Muscle of arm (tissue), 12 donors: Measurements from ENCODE around the gene ZCRB1. TPM values are rescaled to one million over a fixed set of nuclear protein-coding genes. Genes with fewer than 3 reads are reported as not detected.

Source experiments
- DNase-seq: peaks from one replicate; pipeline ENCODE4 v3.0.0-alpha.2; 2013
- polyA plus RNA-seq, 12 donors: library from polyadenylated mRNA; unstranded; fragments of 120-200 nt; gene quantifications; one replicate each; pipeline ENCODE4 v1.2.1, GENCODE V29; 2013; ENCODE audit not compliant: insufficient read length in 12 of 12

Gene ZCRB1
- polyA plus RNA-seq, 12 donors = 72.2 to 1,252 (median 82.8) TPM

DNA sequence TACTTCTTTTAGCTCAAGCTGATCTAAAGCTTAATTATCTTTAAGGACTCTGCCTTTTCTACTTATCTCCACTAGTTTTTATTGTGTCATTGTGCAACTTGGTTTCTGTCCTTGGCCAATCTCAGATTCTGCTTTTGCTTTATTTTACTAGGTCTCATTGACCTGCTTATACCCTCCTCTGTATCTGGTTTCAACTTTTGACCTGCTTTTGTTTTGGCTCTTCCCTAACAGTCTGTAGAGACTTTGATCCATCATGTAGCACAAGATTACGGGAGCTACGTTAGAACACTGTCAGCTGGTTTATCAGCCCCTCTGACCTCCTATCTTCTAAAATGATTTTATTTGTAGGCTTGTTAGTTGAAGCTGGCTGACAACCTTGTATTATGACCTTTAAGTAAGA is 43.6 kb downstream of the ZCRB1 start:
- DNase-seq = no peak

DNA sequence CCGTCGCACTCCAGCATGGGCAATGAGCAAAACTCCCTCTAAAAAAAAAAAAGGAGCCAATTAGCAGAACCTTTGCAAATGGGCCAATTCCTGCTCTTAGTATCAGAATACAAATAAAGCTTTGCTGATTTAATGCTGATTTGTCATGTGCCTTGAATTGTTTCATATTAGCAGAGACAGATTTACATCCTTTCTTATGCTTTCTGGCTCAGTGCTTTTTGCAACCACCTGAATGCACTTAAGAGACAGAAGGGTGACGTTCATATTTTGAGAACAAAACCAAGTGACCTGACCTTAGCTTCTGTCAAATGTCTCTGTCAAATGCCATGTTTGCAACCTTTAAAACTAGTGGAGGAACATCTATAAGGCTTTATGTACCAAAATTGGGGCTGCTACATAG is 44.0 kb downstream of the ZCRB1 start:
- no peak for DNase-seq

DNA sequence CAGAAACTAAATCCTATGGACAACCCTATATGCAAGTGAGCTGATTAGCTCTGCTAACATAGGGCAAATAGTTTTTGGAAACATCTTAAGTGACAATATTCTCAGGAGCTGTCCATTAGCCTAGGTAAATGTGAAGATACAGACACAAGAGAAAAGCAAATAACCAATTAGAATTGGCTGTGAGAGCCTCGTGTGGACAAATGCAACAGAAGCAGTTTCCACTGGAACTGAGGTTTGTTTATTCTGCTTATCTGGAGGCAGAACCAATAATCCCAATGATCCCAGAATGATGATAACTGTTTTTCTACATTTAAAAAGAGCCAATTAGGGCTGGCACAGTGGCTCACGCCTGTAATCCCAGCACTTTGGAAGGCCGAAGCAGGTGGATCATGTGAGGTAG is 44.6 kb downstream of the ZCRB1 start:
- no peak for DNase-seq

DNA sequence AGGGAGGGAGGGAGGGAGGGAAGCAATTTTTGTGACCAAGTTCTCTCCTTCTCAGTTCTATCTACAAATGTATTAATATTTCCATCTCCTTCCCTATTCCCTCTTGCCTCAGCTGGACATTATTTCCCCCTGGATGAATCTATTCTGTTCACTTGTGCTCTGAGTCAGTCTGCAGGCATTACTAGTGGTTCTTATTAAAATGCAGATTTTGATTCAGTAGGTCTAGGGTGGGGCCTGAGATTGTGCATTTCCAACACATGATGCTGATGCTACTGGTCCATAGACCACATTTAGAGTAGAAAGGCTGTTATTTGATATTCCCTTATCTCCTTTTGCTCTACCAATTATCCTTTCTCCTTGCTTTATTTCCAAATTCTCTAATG is 47.8 kb downstream of the ZCRB1 start:
- DNase-seq = no peak

DNA sequence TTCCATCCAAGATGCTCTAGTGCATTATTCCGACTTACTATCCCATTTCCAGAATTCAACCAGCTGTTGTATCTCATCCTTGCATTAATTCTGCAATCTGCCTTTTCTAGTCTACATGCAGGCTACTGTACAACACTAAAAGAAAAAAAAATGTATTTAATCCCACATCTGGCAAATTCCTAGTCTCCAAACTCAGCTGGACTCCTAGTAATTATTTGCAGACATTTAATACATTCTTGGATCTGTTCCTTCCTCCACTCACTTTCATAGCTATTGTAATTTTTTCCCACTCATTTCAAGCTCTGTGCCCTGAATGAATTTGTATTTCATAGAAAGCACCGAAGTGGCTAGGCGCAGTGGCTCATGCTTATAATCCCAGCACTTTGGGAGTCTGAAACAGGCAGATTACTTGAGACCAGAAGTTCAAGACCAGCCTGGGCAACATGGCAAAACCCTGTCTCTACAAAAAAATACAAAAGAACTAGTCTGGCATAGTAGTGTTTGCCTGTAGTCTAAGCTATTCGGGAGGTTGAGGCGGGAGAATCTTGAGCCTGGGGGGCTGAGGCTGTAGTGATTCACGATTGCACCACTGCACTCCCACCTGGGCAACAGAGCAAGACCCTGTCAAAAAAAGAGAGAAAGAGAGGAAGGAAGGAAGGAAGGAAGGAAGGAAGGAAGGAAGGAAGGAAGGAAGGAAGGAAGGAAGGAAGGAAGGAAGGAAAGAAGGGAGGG is 48.3 kb downstream of the ZCRB1 start:
- peak; percentile 29 for DNase-seq

DNA sequence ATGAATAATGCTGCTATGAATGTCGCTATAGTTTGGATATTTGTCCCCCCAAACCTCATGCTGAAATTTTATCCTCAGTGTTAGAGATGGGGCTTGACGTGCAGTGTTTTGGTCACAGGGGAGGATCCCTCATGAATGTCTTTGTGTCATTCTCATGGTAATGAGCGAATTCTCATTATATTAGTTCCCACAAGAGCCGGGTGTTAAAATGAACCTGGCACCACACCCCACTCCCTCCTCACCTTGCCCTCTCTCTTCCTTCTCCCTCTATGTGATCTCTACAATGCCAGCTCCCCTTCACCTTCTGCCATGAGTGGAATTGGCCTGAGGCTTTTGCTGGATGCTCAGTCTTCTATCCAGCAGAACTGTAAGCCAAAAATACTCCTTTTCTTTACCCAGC is 50.4 kb downstream of the ZCRB1 start:
- no peak for DNase-seq

DNA sequence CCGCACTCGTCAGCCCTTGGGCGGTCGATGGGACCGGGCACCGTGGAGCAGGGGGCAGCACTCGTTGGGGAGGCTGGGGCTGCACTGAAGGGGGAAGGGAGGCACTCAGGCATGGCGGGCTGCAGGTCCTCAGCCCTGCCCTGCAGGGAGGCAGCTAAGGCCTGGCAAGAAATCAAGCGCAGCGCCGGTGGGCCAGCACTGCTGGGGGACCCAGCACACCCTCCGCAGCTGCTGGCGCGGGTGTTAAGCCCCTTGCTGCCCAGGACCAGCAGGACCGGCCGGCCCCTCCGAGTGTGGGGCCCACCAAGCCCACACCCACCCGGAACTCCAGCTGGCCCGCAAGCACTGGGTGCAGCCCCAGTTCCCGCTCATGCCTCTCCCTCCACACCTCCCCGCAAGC is 52.2 kb downstream of the ZCRB1 start:
- no peak for DNase-seq

DNA sequence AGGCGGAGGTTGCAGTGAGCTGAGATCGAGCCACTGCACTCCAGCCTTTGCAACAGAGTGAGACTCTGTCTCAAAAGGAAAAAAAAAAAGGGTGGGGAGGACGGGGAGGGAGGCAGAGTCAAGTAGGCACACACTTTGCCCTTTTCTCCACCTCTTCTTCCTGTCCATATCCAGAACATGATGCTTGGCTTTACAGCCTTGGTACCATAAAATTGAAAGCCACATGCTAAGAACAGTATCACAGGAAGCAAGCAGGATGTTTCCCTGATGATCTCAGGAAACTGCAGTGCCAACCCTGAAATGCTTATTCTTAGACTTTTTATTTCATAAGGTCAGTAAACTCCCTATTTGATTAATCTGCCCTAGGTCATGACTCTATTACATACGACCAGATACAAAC is 55.3 kb downstream of the ZCRB1 start:
- DNase-seq = no peak

DNA sequence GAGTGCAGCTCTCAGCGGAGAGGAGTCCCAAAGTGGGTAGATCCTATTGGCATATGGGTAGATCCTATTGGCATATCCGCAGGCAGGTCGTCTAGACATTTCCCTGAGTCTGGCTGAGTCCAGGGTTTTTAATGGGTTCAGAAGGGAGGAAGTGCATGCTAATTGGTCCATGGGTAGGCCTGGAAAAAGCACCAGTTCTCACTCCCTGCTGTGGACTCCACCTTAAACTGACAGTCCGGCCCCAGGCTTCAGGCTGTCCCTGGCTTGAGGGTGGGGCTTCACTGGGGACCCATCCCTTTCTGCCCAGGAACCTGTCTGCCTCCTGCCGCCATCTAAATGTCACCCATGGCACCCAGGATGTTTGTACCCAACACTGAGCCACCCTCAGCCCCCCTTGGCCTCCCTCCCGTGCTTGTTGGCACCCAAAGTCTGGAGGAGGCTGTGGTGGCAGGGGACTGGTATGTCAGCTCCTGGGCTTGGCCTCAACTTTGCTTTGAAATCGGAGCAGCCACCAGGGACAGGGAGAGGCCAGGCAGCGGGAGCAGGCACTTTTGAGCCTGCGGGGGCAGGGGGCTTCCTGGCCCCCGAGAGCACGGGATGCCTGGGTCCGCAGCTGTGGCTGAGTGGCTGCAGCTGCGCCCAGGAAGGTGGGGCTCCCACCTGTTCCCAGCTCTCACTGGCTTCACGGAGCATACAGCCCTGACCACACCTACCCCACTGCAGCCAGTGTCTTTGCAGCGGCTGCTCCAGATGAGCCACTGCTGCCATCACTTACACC is 58.3 kb downstream of the ZCRB1 start:
- no peak for DNase-seq

DNA sequence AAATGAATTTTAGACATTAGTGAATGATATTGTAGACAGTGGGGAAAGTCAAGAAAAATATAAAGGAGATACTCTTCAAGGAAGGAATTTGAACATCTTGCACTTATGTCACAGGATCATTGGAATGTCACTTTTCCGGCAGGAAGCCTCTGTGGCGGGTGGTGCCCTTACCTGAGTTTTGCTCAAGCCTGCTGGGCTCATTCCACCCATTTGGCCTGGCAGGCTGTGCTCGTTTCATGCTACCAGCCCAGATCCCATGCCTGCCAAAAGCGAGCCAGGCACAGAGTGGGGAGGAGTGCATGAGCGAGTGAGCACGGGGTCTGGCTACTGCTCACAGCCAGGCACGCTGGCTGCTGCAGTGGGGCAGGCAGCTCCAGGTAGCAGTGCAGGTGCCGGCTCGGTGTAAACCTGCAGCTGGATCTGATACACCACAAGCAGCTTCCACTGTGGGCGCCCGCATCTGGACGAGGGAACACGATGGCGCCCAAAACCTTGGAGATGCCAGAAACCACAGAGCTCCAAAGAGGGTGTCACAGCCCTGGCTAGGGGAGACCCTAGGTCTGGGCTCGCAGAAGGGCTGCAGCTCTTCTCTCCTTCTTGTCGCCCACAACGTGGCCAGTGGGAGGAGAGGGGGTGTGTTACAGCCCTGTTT is 59.2 kb downstream of the ZCRB1 start:
- DNase-seq = no peak

DNA sequence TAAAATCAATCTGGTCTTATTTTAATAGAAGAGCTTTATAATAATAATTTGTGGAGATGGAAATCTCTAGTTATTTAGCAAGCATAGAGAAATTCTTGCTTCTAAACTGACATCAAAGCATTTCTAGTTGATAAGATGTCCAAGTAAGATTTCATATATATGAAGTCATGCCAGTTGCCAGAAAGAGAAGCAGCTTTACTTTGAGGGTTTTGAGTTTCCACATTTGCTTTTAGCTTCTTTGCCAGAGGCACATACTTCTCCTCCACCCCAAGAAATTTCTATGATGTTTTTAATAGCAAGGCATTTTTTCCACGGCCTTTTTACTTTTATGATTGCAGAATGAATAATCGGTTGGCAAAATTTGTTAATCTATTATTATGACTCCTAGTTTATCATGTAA is 63.6 kb downstream of the ZCRB1 start:
- DNase-seq = no peak

Other genes with a start within 250 kb of the ZCRB1 start
- 10 to 100 TPM in 11 of 12 donors, not detected in 1; 14.6 to 24.8 (median 18.7) TPM for gene GXYLT1, start 181.2 kb downstream of the ZCRB1 start, polyA plus RNA-seq
- gene YAF2, start 87.8 kb downstream of the ZCRB1 start, polyA plus RNA-seq = 10 to 100 TPM in 11 of 12 donors, not detected in 1; 22.0 to 33.5 (median 29.4) TPM
- gene PPHLN1, start 73 bp upstream of the ZCRB1 start, polyA plus RNA-seq = 10 to 100 TPM in 11 of 12 donors, not detected in 1; 48.4 to 79.4 (median 64.7) TPM